Heart left ventricle (tissue), 16 donors: ENCODE measurements around the gene D2HGDH. TPM values are rescaled to one million over a fixed set of nuclear protein-coding genes. Genes with fewer than 3 reads are reported as not detected.

ENCODE experiments used
- ATAC-seq, 4 donors: fragments of 200-7000 bp; cut with Tn5 transposase; one replicate each; pipeline ENCODE4 v1.9.1; 2020 to 2022; ENCODE audit warnings: moderate library complexity in 4 of 4, mild to moderate bottlenecking in 3 of 4, moderate number of reproducible peaks in 1 of 4
- DNase-seq, 5 donors: peaks; one replicate each; pipeline ENCODE4 v3.0.0-alpha.2; 2020
- H3K27ac ChIP-seq, 12 donors: fragments of 200-600 bp; sonication (generic) in 4 of 12; one replicate each; pipeline versions ENCODE4 v1.5.0 to v1.8.0; 2016 to 2022; ENCODE audit warnings: mild to moderate bottlenecking in 2 of 12
- H3K27me3 ChIP-seq, 9 donors: fragments of 200-600 bp; sonication (generic) in 2 of 9; one replicate each; pipeline versions ENCODE4 v1.5.1 to v1.8.0; 2016 to 2022; ENCODE audit warnings: mild to moderate bottlenecking in 3 of 9
- H3K36me3 ChIP-seq, 9 donors: fragments of 200-600 bp; sonication (generic) in 2 of 9; one replicate each; pipeline versions ENCODE4 v1.5.0 to v1.8.0; 2018 to 2022; ENCODE audit warnings: mild to moderate bottlenecking in 2 of 9
- H3K4me1 ChIP-seq, 12 donors: fragments of 200-600 bp; sonication (generic) in 4 of 12; one replicate each; pipeline versions ENCODE4 v1.5.0 to v1.8.0; 2016 to 2022; ENCODE audit warnings: mild to moderate bottlenecking in 3 of 12
- H3K4me3 ChIP-seq, 12 donors: fragments of 200-600 bp; sonication (generic) in 4 of 12; one replicate each; pipeline versions ENCODE4 v1.5.0 to v1.8.0; 2017 to 2022; ENCODE audit warnings: mild to moderate bottlenecking in 9 of 12, moderate library complexity in 4 of 12
- H3K9me3 ChIP-seq, 12 donors: fragments of 200-600 bp; sonication (generic) in 4 of 12; one replicate each; pipeline versions ENCODE4 v1.5.0 to v1.8.0; 2016 to 2022; ENCODE audit warnings: mild to moderate bottlenecking in 1 of 12
- CTCF ChIP-seq, 12 donors: fragments of 200-600 bp; sonication (generic) in 4 of 12; IDR thresholded peaks; one replicate each; pipeline versions ENCODE4 v1.5.0 to v1.8.0; 2018 to 2022; ENCODE audit warnings: antibody characterized with exemption in 12 of 12, mild to moderate bottlenecking in 5 of 12
- POLR2A ChIP-seq, 2 donors: fragments of 450-650 bp; IDR thresholded peaks; one replicate each; pipeline ENCODE4 v1.6.1; 2017; ENCODE audit warnings: antibody characterized with exemption in 2 of 2, mild to moderate bottlenecking in 2 of 2, moderate library complexity in 2 of 2
- WGBS, 4 donors: extraction: QIAGEN DNeasy Blood & Tissue Kit in 2 of 4; methylation state at CpG; one replicate each; pipeline versions ENCODE4 v1.1.5 to v1.1.7; 2013 to 2018; 5-methylcytosine and 5-hydroxymethylcytosine counted together
- intact Hi-C, 10 donors: fragments of 100-400 bp; cut with DNase I; formaldehyde crosslinking; loops; one replicate each; pipeline versions ENCODE4 v1.11.1 to v1.14.2; 2022
- polyA plus RNA-seq, 2 donors: library from polyadenylated mRNA; stranded (reverse); fragments of 200-250 nt; gene quantifications; one replicate each; pipeline ENCODE4 v1.2.3, GENCODE V29; 2013
- total RNA-seq, 9 donors: library from RNA; depleted of rRNA in 2 of 9; stranded (reverse); fragments of >200 nt in 2 of 9; fragmentation: NEBNext Ultra II Directional in 3 of 9; extraction: Animal tissue kit (Norgen Biotek cat#: 25700) in 3 of 9; gene quantifications; one replicate each; pipeline versions ENCODE4 v1.1.0 to v1.2.4, GENCODE V29; 2016 to 2023
- donor health status: ischemic (EF 13 %, LVEDD 7.1; RV severe dilation, severe dysfunction).
- donor health status: healthy with polysubstance abuse.
- donor health status: DM: no; HTN: yes; CAD: no.
- donor health status: DM: no; HTN: no; CAD: no.
- donor health status: ischemic (EF 25% LVEDD 6.9; RV normal size, moderate dysfunction).
- donor health status: ischemic (EF 25% LVEDD 5.7; RV mildly dilated, moderate dysfunction).
- donor health status: healthy.
- donor health status: DM: yes; HTN: yes; CAD: no.
- donor health status: ischemic (EF 35%, LVEDD 5.7; RV mildly dilated, moderate dysfunction).
- donor health status: nonischemic (EF 11% LVEDD 7.7; RV severe dilation, severe dysfunction).
- donor health status: DM: yes; HTN: yes; CAD: no.
- donor health status: PGD.
- donor health status: ischemic (EF 29% LVEDD 5.4; RV normal size, mild dysfunction).
- donor health status: nonischemic (EF 23%, LVEDD 6.1; RV moderate dilation, normal function).

The D2HGDH gene
- total and polyA plus RNA-seq, 11 donors, result 7.6 to 24.1 (median 19.8) TPM

GRCh38 chr2:241768850-241769249 lies 34.4 kb downstream of the D2HGDH start:
- peaks cover 0 to 10% (median 0%) of the 10 kb centered on the region in 12 donors for H3K4me1 ChIP-seq
- no peak for DNase-seq
- WGBS, 4 donors, result 91 to 93% (median 92%) methylated on average over 3 to 11 of the region's 11 CpGs
- H3K27me3 ChIP-seq, result peaks cover 0 to 22% (median 2%) of the 10 kb centered on the region in 9 donors
- no peaks in the 10 kb centered on the region for H3K9me3 ChIP-seq
- no peak for TF ChIP-seq CTCF (IDR thresholded peaks at IDR 0.05)
- no peak for TF ChIP-seq POLR2A (IDR thresholded peaks at IDR 0.05)
- ATAC-seq, result no peak
- H3K4me3 ChIP-seq, result no peak overlapping the region
- intact Hi-C loops, result no loop called here
- peaks cover 0 to 5% (median 0%) of the 10 kb centered on the region in 9 donors for H3K36me3 ChIP-seq
- no peak overlapping the region for H3K27ac ChIP-seq

DNA sequence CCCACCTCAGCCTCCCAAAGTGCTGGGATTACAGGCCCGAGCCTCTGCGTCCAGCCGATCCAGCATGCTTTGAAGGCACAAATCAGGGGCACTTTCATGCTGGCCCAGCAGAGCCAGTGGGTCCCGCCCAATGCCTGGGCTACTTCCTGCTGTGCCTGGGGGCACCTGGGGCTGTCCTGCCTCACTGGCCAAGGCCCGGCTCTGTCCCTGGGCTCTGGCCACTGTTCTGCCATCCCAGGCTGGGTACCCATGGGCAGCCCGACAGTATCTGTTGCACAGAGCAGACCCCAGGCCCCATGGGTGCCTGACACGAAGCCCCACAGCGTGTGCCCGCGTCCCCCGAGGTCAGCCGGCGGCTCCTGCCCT lies 35.4 kb downstream of the D2HGDH start:
- Histone ChIP-seq H3K27me3 (peaks cover 0 to 30% (median 7%) of the 10 kb centered on the region in 9 donors), H3K9me3 (no peaks in the 10 kb centered on the region), H3K36me3 (peaks cover 0 to 5% (median 0%) of the 10 kb centered on the region in 9 donors), H3K4me3 (no peak overlapping the region), H3K27ac (no peak overlapping the region), H3K4me1 (peaks cover 0 to 10% (median 0%) of the 10 kb centered on the region in 12 donors)
- no peak for TF ChIP-seq POLR2A (IDR thresholded peaks at IDR 0.05)
- no peak for TF ChIP-seq CTCF (IDR thresholded peaks at IDR 0.05)
- intact Hi-C loops, result no loop called here
- DNase-seq, result no peak
- no peak for ATAC-seq
- WGBS, 4 donors, result 85 to 95% (median 94%) methylated on average over 4 to 13 of the region's 13 CpGs

- Histone ChIP-seq H3K4me3 (no peak overlapping the region), H3K36me3 (peaks cover 0 to 5% (median 0%) of the 10 kb centered on the region in 9 donors), H3K4me1 (peaks cover 0 to 10% (median 0%) of the 10 kb centered on the region in 12 donors), H3K9me3 (no peaks in the 10 kb centered on the region), H3K27me3 (peaks cover 0 to 36% (median 11%) of the 10 kb centered on the region in 9 donors), H3K27ac (no peak overlapping the region)
- DNase-seq (no peak), ATAC-seq (peak in 2 of 4 donors; percentile 35 to 36)
- WGBS, 4 donors, result 49 to 62% (median 54%) methylated on average over 7 to 27 of the region's 27 CpGs
- TF ChIP-seq CTCF (IDR thresholded peaks at IDR 0.05), result no peak
- no peak for TF ChIP-seq POLR2A (IDR thresholded peaks at IDR 0.05)
- intact Hi-C loops, result no loop called here
Measured at GRCh38 chr2:241770185-241770935, 35.9 kb downstream of the D2HGDH start.

GRCh38 chr2:241770936-241771285 lies 36.5 kb downstream of the D2HGDH start:
- Histone ChIP-seq H3K9me3 (no peaks in the 10 kb centered on the region), H3K4me1 (peaks cover 0 to 10% (median 0%) of the 10 kb centered on the region in 12 donors), H3K27ac (no peak overlapping the region), H3K4me3 (no peak overlapping the region), H3K27me3 (peaks cover 0 to 41% (median 13%) of the 10 kb centered on the region in 9 donors), H3K36me3 (peaks cover 0 to 5% (median 0%) of the 10 kb centered on the region in 9 donors)
- intact Hi-C loops, result no loop called here
- ATAC-seq (no peak), DNase-seq (no peak)
- TF ChIP-seq POLR2A (IDR thresholded peaks at IDR 0.05), result no peak
- no peak for TF ChIP-seq CTCF (IDR thresholded peaks at IDR 0.05)
- 87 to 94% (median 93%) methylated on average over 12 of the region's 12 CpGs for WGBS, 4 donors
